ENCODE data around the gene CRYGA. TPM values are rescaled to one million over a fixed set of nuclear protein-coding genes. Genes with fewer than 3 reads are reported as not detected.

The CRYGA gene
- not detected for polyA plus RNA-seq (2012; ENCODE audit: low read depth, missing spikeins)

GRCh38 chr2:208163489-208163888, at the start of gene CRYGA:
Gene CRYGA, minus strand, starts transcription at chr2:208163589. Its CDS starts 33 bp downstream, at chr2:208163556.
- FAIRE-seq (no peak), DNase-seq (ENCODE audit: insufficient read length, low spot score) (no peak)
- TF ChIP-seq POU2F2 (IDR thresholded peaks at IDR 0.05; ENCODE audit: low read depth, low read length) (no peak), TAF1 (IDR thresholded peaks at IDR 0.05; ENCODE audit: low read depth, low read length) (no peak), PAX5 (IDR thresholded peaks at IDR 0.05; ENCODE audit: insufficient read depth, low read length, severe bottlenecking) (no peak), POLR2A (IDR thresholded peaks at IDR 0.05; ENCODE audit: low read depth, low read length) (no peak), POLR2AphosphoS5 (IDR thresholded peaks at IDR 0.05; ENCODE audit: low read depth, low read length) (no peak), SPI1 (IDR thresholded peaks at IDR 0.05; ENCODE audit: low read depth, low read length) (no peak)

DNA sequence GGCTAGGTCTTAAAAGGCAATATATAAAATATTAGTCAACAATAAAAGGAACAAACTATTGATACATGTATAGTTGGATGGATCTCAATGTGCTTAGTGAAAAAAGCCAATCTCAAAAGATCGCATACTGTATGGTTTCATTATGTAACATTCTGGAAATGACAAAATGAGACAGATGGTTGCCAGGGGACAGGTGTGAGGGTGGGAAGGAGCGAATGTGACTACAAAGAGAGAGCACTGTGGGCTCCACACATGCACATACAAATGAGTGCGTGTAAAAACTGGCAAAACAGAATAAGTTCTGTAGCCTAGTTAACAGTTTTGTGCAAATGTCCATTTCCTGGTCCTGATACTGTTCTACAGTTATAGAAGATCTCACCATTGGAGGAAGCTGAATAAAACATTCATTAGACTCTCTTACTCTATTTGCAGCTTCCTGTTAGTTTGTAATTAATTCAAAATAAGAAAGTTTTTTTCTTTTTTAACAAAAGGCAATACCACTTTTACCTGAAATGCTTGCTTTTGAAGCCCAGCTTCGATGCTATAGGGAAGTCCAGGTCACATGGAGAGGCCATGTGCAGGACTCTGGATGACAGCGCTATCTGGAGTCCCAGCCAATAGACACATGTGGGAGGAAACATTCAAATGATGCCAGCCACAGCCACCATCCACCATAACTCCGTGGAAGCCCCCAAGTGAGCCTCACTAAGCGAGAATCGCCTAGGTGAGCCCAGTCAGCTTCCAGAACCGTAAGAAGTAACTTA, 47.5 kb upstream of the CRYGA start:
- FAIRE-seq: no peak
- TF ChIP-seq PAX5 (IDR thresholded peaks at IDR 0.05; ENCODE audit: insufficient read depth, low read length, severe bottlenecking) (no peak), SPI1 (IDR thresholded peaks at IDR 0.05; ENCODE audit: low read depth, low read length) (no peak), TAF1 (IDR thresholded peaks at IDR 0.05; ENCODE audit: low read depth, low read length) (no peak), POU2F2 (IDR thresholded peaks at IDR 0.05; ENCODE audit: low read depth, low read length) (no peak), POLR2A (IDR thresholded peaks at IDR 0.05; ENCODE audit: low read depth, low read length) (no peak), POLR2AphosphoS5 (IDR thresholded peaks at IDR 0.05; ENCODE audit: low read depth, low read length) (no peak)
- no peak for DNase-seq (ENCODE audit: insufficient read length, low spot score)

DNA sequence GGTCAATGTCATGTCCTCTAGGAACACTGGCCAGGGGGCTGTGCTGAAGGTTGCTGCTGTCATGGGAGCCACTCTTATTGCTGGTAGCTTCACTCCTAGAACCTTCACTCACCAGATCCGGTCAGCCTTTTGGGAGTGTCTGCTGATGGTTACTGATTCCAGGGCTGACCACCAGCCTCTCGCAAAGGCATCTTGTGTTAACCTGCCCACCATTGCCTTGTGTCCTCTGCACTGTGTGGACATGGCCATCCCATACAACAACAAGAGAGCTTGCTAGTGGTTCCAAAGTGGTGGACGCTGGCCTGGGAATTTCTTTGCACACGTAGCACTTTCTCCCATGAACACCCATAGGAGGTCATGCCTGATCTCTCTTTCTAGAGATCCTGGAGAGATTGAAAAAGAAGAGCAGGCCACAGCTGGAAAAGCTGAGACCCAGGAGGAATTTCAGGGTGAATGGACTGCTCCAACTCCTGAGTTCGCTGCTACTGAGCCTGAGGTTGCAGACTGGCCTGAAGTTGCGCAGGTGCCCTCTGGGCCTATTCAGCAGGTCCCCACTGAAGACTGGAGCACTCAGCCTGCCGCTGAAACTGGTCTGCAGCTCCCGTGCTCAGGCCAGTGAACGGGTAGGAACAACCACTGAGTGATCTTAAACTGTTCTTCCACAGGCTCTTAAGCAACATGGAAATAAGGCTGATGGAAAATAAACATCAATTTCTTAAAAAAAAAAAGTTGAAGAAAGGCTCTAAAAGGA, 45.1 kb upstream of the CRYGA start:
- DNase-seq (ENCODE audit: insufficient read length, low spot score): no peak
- FAIRE-seq: no peak
- no peak for TF ChIP-seq PAX5 (IDR thresholded peaks at IDR 0.05; ENCODE audit: insufficient read depth, low read length, severe bottlenecking)
- TF ChIP-seq POU2F2 (IDR thresholded peaks at IDR 0.05; ENCODE audit: low read depth, low read length): no peak
- no peak for TF ChIP-seq POLR2AphosphoS5 (IDR thresholded peaks at IDR 0.05; ENCODE audit: low read depth, low read length)
- TF ChIP-seq POLR2A (IDR thresholded peaks at IDR 0.05; ENCODE audit: low read depth, low read length): no peak
- TF ChIP-seq SPI1 (IDR thresholded peaks at IDR 0.05; ENCODE audit: low read depth, low read length): no peak
- no peak for TF ChIP-seq TAF1 (IDR thresholded peaks at IDR 0.05; ENCODE audit: low read depth, low read length)

DNA sequence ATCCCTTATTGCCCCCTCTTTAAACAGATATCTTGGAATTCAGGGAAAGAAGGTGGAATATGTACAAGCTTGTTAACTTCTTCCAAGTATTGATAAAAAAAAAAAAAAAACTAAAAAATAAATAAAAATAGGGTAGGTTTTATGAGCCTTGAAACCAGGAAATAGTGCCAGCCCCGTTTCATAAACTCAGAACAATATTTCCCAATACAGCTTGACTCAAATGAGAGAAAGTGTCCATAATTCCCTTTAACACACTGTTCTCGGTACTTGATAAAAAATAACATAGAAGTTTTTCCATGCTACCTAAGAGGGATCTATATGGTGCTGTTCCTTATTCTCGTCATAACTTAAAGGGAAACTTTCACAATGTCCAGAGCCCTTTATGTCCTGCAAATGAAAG, 44.4 kb upstream of the CRYGA start:
- DNase-seq (ENCODE audit: insufficient read length, low spot score) (no peak), FAIRE-seq (no peak)
- TF ChIP-seq POLR2AphosphoS5 (IDR thresholded peaks at IDR 0.05; ENCODE audit: low read depth, low read length): no peak
- no peak for TF ChIP-seq TAF1 (IDR thresholded peaks at IDR 0.05; ENCODE audit: low read depth, low read length)
- TF ChIP-seq POLR2A (IDR thresholded peaks at IDR 0.05; ENCODE audit: low read depth, low read length): no peak
- no peak for TF ChIP-seq PAX5 (IDR thresholded peaks at IDR 0.05; ENCODE audit: insufficient read depth, low read length, severe bottlenecking)
- no peak for TF ChIP-seq SPI1 (IDR thresholded peaks at IDR 0.05; ENCODE audit: low read depth, low read length)
- no peak for TF ChIP-seq POU2F2 (IDR thresholded peaks at IDR 0.05; ENCODE audit: low read depth, low read length)

DNA sequence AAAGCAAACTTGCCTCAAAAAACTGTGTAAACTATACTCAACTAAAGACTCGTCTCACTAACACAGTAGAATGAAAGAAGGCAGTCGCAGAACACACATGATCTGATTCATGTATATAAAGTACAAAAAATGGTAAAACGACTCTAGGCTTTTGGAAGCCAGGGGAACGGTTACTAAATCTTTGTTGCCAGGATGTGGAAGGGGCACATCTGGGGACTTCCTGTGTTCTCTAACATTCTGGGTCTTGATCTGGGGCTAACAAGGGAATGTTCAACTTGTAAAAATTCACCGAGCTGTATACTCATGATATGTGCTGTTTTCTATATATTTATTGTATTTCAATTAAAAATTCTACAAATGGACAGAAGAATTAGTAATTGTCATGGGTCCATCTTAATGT, 40.8 kb upstream of the CRYGA start:
- FAIRE-seq (no peak), DNase-seq (ENCODE audit: insufficient read length, low spot score) (no peak)
- TF ChIP-seq SPI1 (IDR thresholded peaks at IDR 0.05; ENCODE audit: low read depth, low read length) (no peak), POLR2A (IDR thresholded peaks at IDR 0.05; ENCODE audit: low read depth, low read length) (no peak), TAF1 (IDR thresholded peaks at IDR 0.05; ENCODE audit: low read depth, low read length) (no peak)

DNA sequence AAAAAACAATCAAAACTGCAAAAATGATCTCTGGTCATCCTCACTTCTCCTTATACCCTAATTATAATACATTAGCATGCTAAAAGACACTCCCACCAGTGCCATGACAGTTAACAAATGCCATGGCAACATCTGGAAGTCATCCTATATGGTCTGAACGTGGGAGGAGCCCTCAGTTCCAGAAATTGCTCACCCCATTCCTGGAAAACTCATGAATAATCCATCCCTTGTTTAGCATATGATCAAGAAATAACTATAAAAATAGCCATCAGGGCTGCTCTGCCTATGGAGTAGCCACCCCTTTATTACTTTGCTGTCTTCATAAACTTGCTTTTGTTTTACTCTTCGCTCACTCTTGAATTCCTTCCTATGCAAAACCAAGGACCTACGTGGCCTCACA, 32.1 kb upstream of the CRYGA start:
- DNase-seq (ENCODE audit: insufficient read length, low spot score) (no peak), FAIRE-seq (no peak)
- TF ChIP-seq POLR2A (IDR thresholded peaks at IDR 0.05; ENCODE audit: low read depth, low read length): no peak
- no peak for TF ChIP-seq PAX5 (IDR thresholded peaks at IDR 0.05; ENCODE audit: insufficient read depth, low read length, severe bottlenecking)
- no peak for TF ChIP-seq POU2F2 (IDR thresholded peaks at IDR 0.05; ENCODE audit: low read depth, low read length)
- no peak for TF ChIP-seq TAF1 (IDR thresholded peaks at IDR 0.05; ENCODE audit: low read depth, low read length)
- TF ChIP-seq POLR2AphosphoS5 (IDR thresholded peaks at IDR 0.05; ENCODE audit: low read depth, low read length): no peak
- no peak for TF ChIP-seq SPI1 (IDR thresholded peaks at IDR 0.05; ENCODE audit: low read depth, low read length)

- DNase-seq (ENCODE audit: insufficient read length, low spot score): no peak
- no peak for FAIRE-seq
- TF ChIP-seq SPI1 (IDR thresholded peaks at IDR 0.05; ENCODE audit: low read depth, low read length) (no peak), TAF1 (IDR thresholded peaks at IDR 0.05; ENCODE audit: low read depth, low read length) (no peak), POU2F2 (IDR thresholded peaks at IDR 0.05; ENCODE audit: low read depth, low read length) (no peak), PAX5 (IDR thresholded peaks at IDR 0.05; ENCODE audit: insufficient read depth, low read length, severe bottlenecking) (no peak), POLR2A (IDR thresholded peaks at IDR 0.05; ENCODE audit: low read depth, low read length) (no peak), POLR2AphosphoS5 (IDR thresholded peaks at IDR 0.05; ENCODE audit: low read depth, low read length) (no peak)
Observed at GRCh38 chr2:208192611-208193236, 29.3 kb upstream of the CRYGA start.

- FAIRE-seq: no peak
- TF ChIP-seq SPI1 (IDR thresholded peaks at IDR 0.05; ENCODE audit: low read depth, low read length) (no peak), POU2F2 (IDR thresholded peaks at IDR 0.05; ENCODE audit: low read depth, low read length) (no peak), PAX5 (IDR thresholded peaks at IDR 0.05; ENCODE audit: insufficient read depth, low read length, severe bottlenecking) (no peak), TAF1 (IDR thresholded peaks at IDR 0.05; ENCODE audit: low read depth, low read length) (no peak), POLR2AphosphoS5 (IDR thresholded peaks at IDR 0.05; ENCODE audit: low read depth, low read length) (no peak), POLR2A (IDR thresholded peaks at IDR 0.05; ENCODE audit: low read depth, low read length) (no peak)
Observed at GRCh38 chr2:208189810-208190503, 26.6 kb upstream of the CRYGA start, which contains the start of gene C2orf80. Gene C2orf80, minus strand, starts transcription at chr2:208190030. Its CDS starts 3,044 bp downstream, at chr2:208186986.

More at GRCh38 chr2:208189810-208190503, 26.6 kb upstream of the CRYGA start, which contains the start of gene C2orf80:
- no peak for DNase-seq (ENCODE audit: insufficient read length, low spot score)
